ENCODE results near the gene CDH18.

GRCh38 chr5:19487480-19487879, 500.5 kb downstream of the CDH18 start:
- TF ChIP-seq CTCF (IDR thresholded peaks at IDR 0.05) (no peak), POLR2A (IDR thresholded peaks at IDR 0.05) (no peak)
